ENCODE results near the gene BBS2.

GRCh38 chr16:56515665-56516064 lies 4.2 kb downstream of the BBS2 start:
- no peak for TF ChIP-seq CTCF (IDR thresholded peaks at IDR 0.05)
- TF ChIP-seq POLR2A (IDR thresholded peaks at IDR 0.05) = peak in 1 of 2 donors; percentile 10
- TF ChIP-seq EP300 (IDR thresholded peaks at IDR 0.05) = no peak

Data from tibial nerve (tissue), 4 donors.